Right lobe of liver (tissue), 6 donors: ENCODE data around the gene ZSCAN18. TPM values are rescaled to one million over a fixed set of nuclear protein-coding genes. Genes with fewer than 3 reads are reported as not detected.
A peak's percentile ranks its signal among the peaks of the same experiment; 100 is the strongest.

Experiments used
- ATAC-seq, 4 donors: fragments of 200-7000 bp; cut with Tn5 transposase; one replicate each; pipeline ENCODE4 v1.9.1; 2020; ENCODE audit warnings: mild to moderate bottlenecking in 4 of 4, moderate library complexity in 4 of 4
- DNase-seq, 3 donors: peaks; one replicate each; pipeline ENCODE4 v3.0.0-alpha.2; 2020
- H3K27ac ChIP-seq, 3 donors: fragments of 200-600 bp; one replicate each; pipeline ENCODE4 v1.8.0; 2022
- H3K27me3 ChIP-seq, 2 donors: fragments of 200-600 bp; one replicate each; pipeline ENCODE4 v1.8.0; 2022
- H3K36me3 ChIP-seq, 4 donors: fragments of 200-600 bp; sonication (generic) in 1 of 4; one replicate each; pipeline versions ENCODE4 v1.5.1 to v1.8.0; 2017 to 2022; ENCODE audit warnings: control low read depth in 1 of 4
- H3K4me1 ChIP-seq, 4 donors: fragments of 200-600 bp; sonication (generic) in 1 of 4; one replicate each; pipeline versions ENCODE4 v1.5.1 to v1.8.0; 2017 to 2022; ENCODE audit warnings: control low read depth in 1 of 4
- H3K4me3 ChIP-seq, 3 donors: fragments of 200-600 bp; one replicate each; pipeline ENCODE4 v1.8.0; 2022
- H3K9me3 ChIP-seq, 4 donors: fragments of 200-600 bp; sonication (generic) in 1 of 4; one replicate each; pipeline versions ENCODE4 v1.5.1 to v1.8.0; 2017 to 2022; ENCODE audit warnings: control low read depth in 1 of 4
- POLR2A ChIP-seq: fragments of 450-650 bp; IDR thresholded peaks from one replicate; pipeline ENCODE4 v1.6.1; 2017; ENCODE audit warnings: antibody characterized with exemption, mild to moderate bottlenecking
- WGBS: methylation state at CpG from one replicate; pipeline ENCODE4 v1.1.6; 2018; ENCODE audit warnings: low coverage, low lambda C conversion rate; ENCODE audit not compliant: insufficient coverage; ENCODE audit errors: missing lambda C conversion rate; 5-methylcytosine and 5-hydroxymethylcytosine counted together
- intact Hi-C, 2 donors: fragments of 100-400 bp; cut with DNase I; formaldehyde crosslinking; loops; one replicate each; pipeline versions ENCODE4 v1.11.2 to v1.14.1; 2022
- total RNA-seq, 6 experiments: library from RNA; depleted of rRNA in 2 of 6; stranded (reverse); fragments of >200 nt in 2 of 6; fragmentation: NEBNext Ultra II Directional in 3 of 6; extraction: Animal tissue kit (Norgen Biotek cat#: 25700) in 3 of 6; gene quantifications; one replicate each; pipeline versions ENCODE4 v1.1.0 to v1.2.4, GENCODE V29; 2016 to 2023
- TF ChIP-seq, protein P1 (sequence below), 4 donors: fragments of 200-600 bp in 3 of 4; fragments of 450-650 bp in 1 of 4; IDR thresholded peaks; one replicate each; pipeline versions ENCODE4 v1.5.1 to v1.8.0; 2016 to 2022; ENCODE audit warnings: antibody characterized with exemption in 4 of 4, mild to moderate bottlenecking in 2 of 4
- donor health status: DM: no; HTN: yes; CAD: no.
- donor health status: DM: no; HTN: no; CAD: no.
- donor health status: DM: no; HTN: no; CAD: no.
- donor health status: DM: no; HTN: yes; CAD: no.
- donor health status: DM: no; HTN: yes; CAD: no.

The ZSCAN18 gene
- total RNA-seq, 6 experiments from 2014 or later = 6.3 to 17.1 (median 10.7) TPM

DNA sequence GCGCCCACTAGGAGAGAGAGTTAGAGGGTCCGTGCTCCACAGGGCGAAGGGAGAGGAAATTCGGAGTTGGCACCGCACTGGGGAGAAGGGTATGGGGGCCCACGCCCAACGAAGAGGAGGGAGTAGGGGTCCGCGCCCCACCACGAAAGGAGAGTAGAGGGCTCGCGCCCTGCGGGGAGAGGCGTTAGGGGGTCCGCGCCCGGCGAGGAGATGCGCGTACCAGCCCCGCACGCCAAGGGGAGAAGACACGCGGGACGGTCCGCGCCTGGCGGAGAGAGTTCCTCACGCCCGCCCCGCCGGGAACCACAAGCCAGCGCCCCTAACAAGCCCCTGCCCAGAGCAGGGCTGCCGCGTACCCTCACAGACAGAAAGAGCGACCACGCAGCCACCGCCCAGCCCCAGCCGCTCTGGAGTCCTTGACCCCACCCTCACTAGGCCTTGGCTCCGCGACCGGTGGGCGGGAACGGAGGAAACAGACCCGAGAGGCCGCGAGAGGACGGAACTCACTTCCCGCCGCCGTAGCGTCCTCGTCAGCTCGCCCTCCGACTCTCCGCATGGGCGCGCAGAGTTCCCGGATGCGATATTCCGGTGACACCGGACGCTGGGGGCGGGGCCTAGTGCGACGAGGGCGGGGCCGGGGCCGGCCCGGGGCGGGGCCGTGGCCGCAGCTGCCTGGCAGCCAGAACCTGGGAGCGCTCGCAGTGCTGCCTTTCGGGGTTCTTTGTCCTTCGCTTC, 20.0 kb upstream of the ZSCAN18 start:
- no peak for TF ChIP-seq POLR2A
- TF ChIP-seq, protein P1, sequence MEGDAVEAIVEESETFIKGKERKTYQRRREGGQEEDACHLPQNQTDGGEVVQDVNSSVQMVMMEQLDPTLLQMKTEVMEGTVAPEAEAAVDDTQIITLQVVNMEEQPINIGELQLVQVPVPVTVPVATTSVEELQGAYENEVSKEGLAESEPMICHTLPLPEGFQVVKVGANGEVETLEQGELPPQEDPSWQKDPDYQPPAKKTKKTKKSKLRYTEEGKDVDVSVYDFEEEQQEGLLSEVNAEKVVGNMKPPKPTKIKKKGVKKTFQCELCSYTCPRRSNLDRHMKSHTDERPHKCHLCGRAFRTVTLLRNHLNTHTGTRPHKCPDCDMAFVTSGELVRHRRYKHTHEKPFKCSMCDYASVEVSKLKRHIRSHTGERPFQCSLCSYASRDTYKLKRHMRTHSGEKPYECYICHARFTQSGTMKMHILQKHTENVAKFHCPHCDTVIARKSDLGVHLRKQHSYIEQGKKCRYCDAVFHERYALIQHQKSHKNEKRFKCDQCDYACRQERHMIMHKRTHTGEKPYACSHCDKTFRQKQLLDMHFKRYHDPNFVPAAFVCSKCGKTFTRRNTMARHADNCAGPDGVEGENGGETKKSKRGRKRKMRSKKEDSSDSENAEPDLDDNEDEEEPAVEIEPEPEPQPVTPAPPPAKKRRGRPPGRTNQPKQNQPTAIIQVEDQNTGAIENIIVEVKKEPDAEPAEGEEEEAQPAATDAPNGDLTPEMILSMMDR (IDR thresholded peaks at IDR 0.05) = no peak
- peak in 1 of 3 donors; percentile 20 for DNase-seq
- no peak overlapping the region for H3K4me3 ChIP-seq
- no peak overlapping the region for H3K27ac ChIP-seq
- intact Hi-C loops = no loop called here
- H3K4me1 ChIP-seq = no peaks in the 10 kb centered on the region
- 12% methylated on average over 29 of the region's 77 CpGs for WGBS
- peaks cover 0 to 26% (median 2%) of the 10 kb centered on the region in 4 donors for H3K9me3 ChIP-seq
- H3K27me3 ChIP-seq = no peaks in the 10 kb centered on the region
- no peaks in the 10 kb centered on the region for H3K36me3 ChIP-seq
- ATAC-seq = peak in 1 of 4 donors; percentile 45

DNA sequence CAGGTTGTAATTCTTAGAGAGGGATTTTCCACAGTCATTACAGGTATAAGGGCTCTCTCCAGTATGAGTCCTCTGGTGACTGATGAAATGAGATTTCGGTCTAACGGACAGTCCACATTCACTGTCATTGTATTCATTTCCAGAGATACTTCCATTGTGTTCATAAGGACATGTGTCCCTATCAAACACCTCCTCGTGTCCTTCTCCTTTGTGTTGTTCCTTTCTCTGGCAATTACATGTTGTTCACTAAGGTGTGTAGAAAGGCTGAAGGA, 10.5 kb upstream of the ZSCAN18 start:
- intact Hi-C loops = no loop called here
- Histone ChIP-seq H3K27me3 (no peaks in the 10 kb centered on the region), H3K9me3 (peaks cover 0 to 21% (median 2%) of the 10 kb centered on the region in 4 donors), H3K4me3 (no peak overlapping the region), H3K36me3 (no peaks in the 10 kb centered on the region), H3K4me1 (no peaks in the 10 kb centered on the region), H3K27ac (no peak overlapping the region)
- 72% methylated on average over 3 of the region's 3 CpGs for WGBS
- ATAC-seq (no peak), DNase-seq (no peak)
- no peak for TF ChIP-seq POLR2A
- TF ChIP-seq, protein P1 (IDR thresholded peaks at IDR 0.05) = no peak

DNA sequence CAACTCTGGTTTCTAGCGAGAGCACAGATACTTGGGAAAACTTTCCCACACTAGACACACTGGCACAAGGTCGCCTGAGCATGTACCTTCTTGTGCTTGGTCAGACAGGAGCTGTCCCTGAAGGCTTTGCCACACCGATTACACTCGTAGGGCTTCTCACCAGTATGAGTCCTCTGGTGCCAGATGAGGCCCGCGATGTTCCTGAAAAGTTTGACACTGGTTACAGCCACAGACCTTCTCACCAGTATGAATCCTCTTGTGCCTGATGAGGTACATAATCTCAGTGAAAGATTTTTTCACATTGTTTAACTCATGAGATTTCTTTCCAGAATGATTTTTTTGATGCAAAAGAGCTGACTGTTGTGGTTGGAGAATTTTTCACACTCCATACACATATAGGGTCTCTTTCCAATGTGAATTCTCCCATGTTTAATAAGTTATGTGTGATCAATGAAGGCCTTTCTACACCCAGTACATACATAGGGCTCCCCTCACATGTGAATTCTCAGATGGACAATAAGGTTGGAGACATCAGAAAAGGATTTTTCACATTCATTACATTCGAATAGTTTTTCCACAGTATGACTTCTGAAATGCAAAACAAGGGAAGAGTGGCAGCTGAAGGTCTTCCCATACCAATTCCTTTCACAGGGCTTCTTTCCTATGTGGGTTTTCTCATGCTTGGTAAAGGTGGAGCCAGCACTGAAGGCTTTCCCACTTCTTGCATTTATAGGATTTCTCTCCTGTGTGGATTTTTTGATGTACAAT, 9.9 kb upstream of the ZSCAN18 start:
- Histone ChIP-seq H3K4me1 (no peaks in the 10 kb centered on the region), H3K9me3 (peaks cover 0 to 21% (median 2%) of the 10 kb centered on the region in 4 donors), H3K4me3 (no peak overlapping the region), H3K27ac (no peak overlapping the region), H3K36me3 (no peaks in the 10 kb centered on the region), H3K27me3 (no peaks in the 10 kb centered on the region)
- ATAC-seq (no peak), DNase-seq (no peak)
- intact Hi-C loops = no loop called here
- TF ChIP-seq POLR2A = no peak
- TF ChIP-seq, protein P1 (IDR thresholded peaks at IDR 0.05) = no peak
- WGBS = 64% methylated on average over 6 of the region's 7 CpGs

DNA sequence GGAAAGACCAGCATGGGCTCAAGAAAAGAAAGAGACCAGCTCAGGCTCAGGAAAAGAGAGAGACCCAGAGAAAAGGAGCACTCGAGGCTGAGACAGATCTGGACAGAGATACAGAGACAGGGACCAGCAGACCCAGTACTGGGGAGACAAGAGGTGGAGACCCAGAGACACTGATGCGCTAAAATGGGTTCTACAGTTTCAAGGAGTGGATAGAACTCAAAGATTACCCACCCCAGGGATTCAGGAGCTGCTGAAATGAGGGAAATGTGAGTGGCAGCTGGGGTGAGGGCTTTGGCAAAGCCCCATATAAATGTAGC, 609 bp upstream of the ZSCAN18 start:
- Histone ChIP-seq H3K9me3 (peaks cover 0 to 3% (median 0%) of the 10 kb centered on the region in 4 donors), H3K27me3 (no peaks in the 10 kb centered on the region), H3K27ac (peak overlapping the region; percentile 36 to 81 (median 79)), H3K36me3 (no peaks in the 10 kb centered on the region), H3K4me1 (no peaks in the 10 kb centered on the region), H3K4me3 (peak overlapping the region; percentile 80 to 96 (median 92))
- intact Hi-C loops = no loop called here
- ATAC-seq (peak in 1 of 4 donors; percentile 5), DNase-seq (no peak)
- TF ChIP-seq, protein P1 (IDR thresholded peaks at IDR 0.05) = no peak
- no peak for TF ChIP-seq POLR2A
- WGBS = 15% methylated on average over 2 of the region's 2 CpGs
